Hepatic stellate cell (primary cell): ENCODE results near the gene EGFR.
"Not testable (repeated sequence)": the region's sequence is repeated elsewhere in the genome, so short reads cannot be mapped to it uniquely, and the experiment has no call there.

ENCODE experiments used
- DNase-seq: peaks from one replicate; pipeline ENCODE4 v3.0.0; 2011; ENCODE audit warnings: low spot score

Gene EGFR

GRCh38 chr7:55147736-55148135 lies 128.9 kb downstream of the EGFR start:
- DNase-seq, result no peak

- no peak for DNase-seq
These were observed 129.8 kb downstream of the EGFR start for GRCh38 chr7:55148571-55148970.

GRCh38 chr7:55149001-55149400 lies 130.2 kb downstream of the EGFR start:
- no peak for DNase-seq

- DNase-seq, result no peak
These were observed 131.3 kb downstream of the EGFR start for GRCh38 chr7:55150166-55150565.

- DNase-seq, result no peak
These were observed 132.1 kb downstream of the EGFR start for GRCh38 chr7:55150709-55151451.

GRCh38 chr7:55152516-55152915 lies 133.7 kb downstream of the EGFR start:
- no peak for DNase-seq

- DNase-seq, result no peak
These were observed 135.3 kb downstream of the EGFR start for GRCh38 chr7:55154096-55154495.

GRCh38 chr7:55155351-55156117 lies 136.7 kb downstream of the EGFR start:
- DNase-seq, result no peak

- no peak for DNase-seq
These were observed 138.3 kb downstream of the EGFR start for GRCh38 chr7:55156919-55157763.

GRCh38 chr7:55157764-55158105 lies 138.9 kb downstream of the EGFR start:
- no peak for DNase-seq

- peak; percentile 51 for DNase-seq
These were observed 139.9 kb downstream of the EGFR start for GRCh38 chr7:55158541-55159382.

GRCh38 chr7:55160539-55160938 lies 141.7 kb downstream of the EGFR start:
- peak; percentile 70 for DNase-seq

GRCh38 chr7:55161154-55161687 lies 142.4 kb downstream of the EGFR start:
- DNase-seq, result no peak

GRCh38 chr7:55162476-55162875 lies 143.7 kb downstream of the EGFR start:
- DNase-seq, result no peak

GRCh38 chr7:55163733-55164132 lies 144.9 kb downstream of the EGFR start:
- DNase-seq, result no peak

GRCh38 chr7:55164527-55164926 lies 145.7 kb downstream of the EGFR start:
- no peak for DNase-seq

- no peak for DNase-seq
These were observed 146.5 kb downstream of the EGFR start for GRCh38 chr7:55165176-55165861.

GRCh38 chr7:55167296-55167695 lies 148.5 kb downstream of the EGFR start:
- not testable (repeated sequence) for DNase-seq

- DNase-seq, result no peak
These were observed 151.7 kb downstream of the EGFR start for GRCh38 chr7:55170335-55171069.

GRCh38 chr7:55171157-55171556 lies 152.3 kb downstream of the EGFR start:
- no peak for DNase-seq
